Parathyroid adenoma (tissue), 2 donors: ENCODE measurements around the gene KANK4.

Experiments used
- H2AFZ ChIP-seq: fragments of 300-600 bp; sonication (generic); one replicate; pipeline ENCODE4 v1.7.0; 2017; ENCODE audit warnings: antibody characterized with exemption, mild to moderate bottlenecking
- H3K27ac ChIP-seq: fragments of 300-600 bp; sonication (generic); one replicate; pipeline ENCODE4 v1.7.0; 2017
- H3K27me3 ChIP-seq: fragments of 300-600 bp; sonication (generic); one replicate; pipeline ENCODE4 v1.7.0; 2017; ENCODE audit warnings: low read length; ENCODE audit not compliant: control insufficient read depth, insufficient read depth
- H3K36me3 ChIP-seq: fragments of 300-600 bp; sonication (generic); one replicate; pipeline ENCODE4 v1.7.0; 2017; ENCODE audit warnings: low read length; ENCODE audit not compliant: control insufficient read depth, insufficient read depth
- H3K4me1 ChIP-seq: fragments of 300-600 bp; sonication (generic); one replicate; pipeline ENCODE4 v1.7.0; 2017; ENCODE audit warnings: control low read depth
- H3K4me2 ChIP-seq: fragments of 300-600 bp; sonication (generic); one replicate; pipeline ENCODE4 v1.7.0; 2017; ENCODE audit warnings: low read length
- H3K4me3 ChIP-seq: fragments of 300-600 bp; sonication (generic); one replicate; pipeline ENCODE4 v1.7.0; 2017; ENCODE audit warnings: low read depth, low read length
- H3K79me2 ChIP-seq: fragments of 300-600 bp; sonication (generic); one replicate; pipeline ENCODE4 v1.7.0; 2017; ENCODE audit warnings: control low read depth
- H3K9ac ChIP-seq: fragments of 300-600 bp; sonication (generic); one replicate; pipeline ENCODE4 v1.7.0; 2017; ENCODE audit warnings: mild to moderate bottlenecking
- H3K9me3 ChIP-seq: fragments of 300-600 bp; sonication (generic); one replicate; pipeline ENCODE4 v1.7.0; 2017; ENCODE audit warnings: low read length; ENCODE audit not compliant: control insufficient read depth
- TF ChIP-seq, protein P1 (sequence below): fragments of 300-600 bp; sonication (generic); IDR thresholded peaks from one replicate; pipeline ENCODE4 v1.7.0; 2017; ENCODE audit warnings: antibody characterized with exemption, mild to moderate bottlenecking
- donor health status: primary hyperparathyroidism.

The KANK4 gene

DNA sequence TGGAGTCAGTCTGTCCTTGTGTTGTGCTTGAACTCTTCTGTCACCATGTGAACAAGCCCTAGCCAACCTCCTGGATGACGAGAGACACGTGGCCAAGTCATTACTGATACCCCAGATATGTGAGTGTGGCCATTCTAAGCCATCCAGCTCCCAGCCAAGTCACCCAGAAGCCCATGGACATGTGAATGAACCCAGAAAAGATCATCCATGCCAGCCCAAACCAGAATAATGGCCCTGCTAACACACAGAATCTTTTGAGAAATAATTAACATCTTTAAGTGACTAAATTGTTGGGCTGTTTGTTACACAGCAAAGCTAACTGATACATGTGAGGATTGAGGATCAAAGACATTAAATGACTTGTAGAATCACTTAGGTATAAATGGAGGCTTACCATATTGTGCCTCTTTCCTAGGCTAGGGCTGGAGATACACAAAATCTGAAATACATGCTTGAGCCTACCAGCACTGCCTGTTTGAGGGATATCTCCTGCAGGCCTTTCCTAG, 38.2 kb downstream of the KANK4 start:
- no peak overlapping the region for H3K4me2 ChIP-seq
- no peaks in the 10 kb centered on the region for H3K36me3 ChIP-seq
- no peaks in the 10 kb centered on the region for H3K4me1 ChIP-seq
- H3K9ac ChIP-seq, result no peak overlapping the region
- TF ChIP-seq, protein P1, sequence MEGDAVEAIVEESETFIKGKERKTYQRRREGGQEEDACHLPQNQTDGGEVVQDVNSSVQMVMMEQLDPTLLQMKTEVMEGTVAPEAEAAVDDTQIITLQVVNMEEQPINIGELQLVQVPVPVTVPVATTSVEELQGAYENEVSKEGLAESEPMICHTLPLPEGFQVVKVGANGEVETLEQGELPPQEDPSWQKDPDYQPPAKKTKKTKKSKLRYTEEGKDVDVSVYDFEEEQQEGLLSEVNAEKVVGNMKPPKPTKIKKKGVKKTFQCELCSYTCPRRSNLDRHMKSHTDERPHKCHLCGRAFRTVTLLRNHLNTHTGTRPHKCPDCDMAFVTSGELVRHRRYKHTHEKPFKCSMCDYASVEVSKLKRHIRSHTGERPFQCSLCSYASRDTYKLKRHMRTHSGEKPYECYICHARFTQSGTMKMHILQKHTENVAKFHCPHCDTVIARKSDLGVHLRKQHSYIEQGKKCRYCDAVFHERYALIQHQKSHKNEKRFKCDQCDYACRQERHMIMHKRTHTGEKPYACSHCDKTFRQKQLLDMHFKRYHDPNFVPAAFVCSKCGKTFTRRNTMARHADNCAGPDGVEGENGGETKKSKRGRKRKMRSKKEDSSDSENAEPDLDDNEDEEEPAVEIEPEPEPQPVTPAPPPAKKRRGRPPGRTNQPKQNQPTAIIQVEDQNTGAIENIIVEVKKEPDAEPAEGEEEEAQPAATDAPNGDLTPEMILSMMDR, result no peak
- no peaks in the 10 kb centered on the region for H3K9me3 ChIP-seq
- no peaks in the 10 kb centered on the region for H3K27me3 ChIP-seq
- no peak overlapping the region for H3K4me3 ChIP-seq
- no peak overlapping the region for H2AFZ ChIP-seq
- no peak overlapping the region for H3K27ac ChIP-seq
- H3K79me2 ChIP-seq, result no peaks in the 10 kb centered on the region

DNA sequence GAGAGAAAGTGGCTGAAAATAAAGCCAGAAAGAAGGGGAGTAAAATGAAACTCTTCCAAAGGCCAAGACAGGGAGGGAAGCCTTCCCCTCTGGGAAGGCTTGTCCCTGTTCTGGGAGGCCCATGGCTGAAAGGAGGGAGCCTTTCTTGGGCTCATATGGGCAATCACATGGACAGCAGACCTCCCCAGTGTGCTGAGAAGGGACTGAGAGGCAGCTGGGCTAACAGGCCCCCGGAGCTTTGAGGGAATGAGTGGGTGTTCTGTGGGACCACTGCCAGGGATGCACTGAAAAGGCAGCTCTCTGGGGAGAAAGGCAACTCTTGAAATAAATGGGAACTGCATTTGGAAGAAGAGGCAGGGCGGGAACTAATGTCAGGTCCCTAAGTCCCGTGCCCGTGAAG, 39.1 kb downstream of the KANK4 start:
- H3K4me1 ChIP-seq, result no peaks in the 10 kb centered on the region
- H3K4me3 ChIP-seq, result no peak overlapping the region
- no peaks in the 10 kb centered on the region for H3K9me3 ChIP-seq
- H3K4me2 ChIP-seq, result no peak overlapping the region
- no peak overlapping the region for H3K9ac ChIP-seq
- H3K79me2 ChIP-seq, result no peaks in the 10 kb centered on the region
- no peak overlapping the region for H3K27ac ChIP-seq
- TF ChIP-seq, protein P1, result no peak
- H3K27me3 ChIP-seq, result no peaks in the 10 kb centered on the region
- no peaks in the 10 kb centered on the region for H3K36me3 ChIP-seq
- H2AFZ ChIP-seq, result no peak overlapping the region

DNA sequence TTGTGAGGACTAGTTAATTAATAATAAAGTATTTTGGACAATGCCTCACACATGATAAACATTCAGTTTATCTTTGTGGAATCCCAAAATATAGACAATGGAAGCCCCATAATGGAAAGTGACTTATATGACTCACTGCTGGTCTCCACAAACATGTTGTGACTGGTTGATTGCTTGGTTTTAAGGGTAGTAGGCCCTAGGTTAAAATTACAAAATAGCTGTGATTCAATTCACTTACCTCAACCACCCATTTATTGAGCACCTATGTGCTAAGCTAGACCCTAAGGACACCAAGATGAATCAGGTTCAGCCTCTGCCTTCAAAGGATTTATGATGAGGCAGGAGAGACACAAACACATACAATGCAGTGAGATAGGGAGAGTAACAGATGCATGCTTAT, 42.4 kb downstream of the KANK4 start:
- TF ChIP-seq, protein P1, result no peak
- Histone ChIP-seq H2AFZ (no peak overlapping the region), H3K9me3 (no peaks in the 10 kb centered on the region), H3K4me3 (no peak overlapping the region), H3K36me3 (no peaks in the 10 kb centered on the region), H3K27ac (no peak overlapping the region), H3K27me3 (no peaks in the 10 kb centered on the region), H3K9ac (no peak overlapping the region), H3K79me2 (no peaks in the 10 kb centered on the region), H3K4me2 (no peak overlapping the region), H3K4me1 (no peaks in the 10 kb centered on the region)

DNA sequence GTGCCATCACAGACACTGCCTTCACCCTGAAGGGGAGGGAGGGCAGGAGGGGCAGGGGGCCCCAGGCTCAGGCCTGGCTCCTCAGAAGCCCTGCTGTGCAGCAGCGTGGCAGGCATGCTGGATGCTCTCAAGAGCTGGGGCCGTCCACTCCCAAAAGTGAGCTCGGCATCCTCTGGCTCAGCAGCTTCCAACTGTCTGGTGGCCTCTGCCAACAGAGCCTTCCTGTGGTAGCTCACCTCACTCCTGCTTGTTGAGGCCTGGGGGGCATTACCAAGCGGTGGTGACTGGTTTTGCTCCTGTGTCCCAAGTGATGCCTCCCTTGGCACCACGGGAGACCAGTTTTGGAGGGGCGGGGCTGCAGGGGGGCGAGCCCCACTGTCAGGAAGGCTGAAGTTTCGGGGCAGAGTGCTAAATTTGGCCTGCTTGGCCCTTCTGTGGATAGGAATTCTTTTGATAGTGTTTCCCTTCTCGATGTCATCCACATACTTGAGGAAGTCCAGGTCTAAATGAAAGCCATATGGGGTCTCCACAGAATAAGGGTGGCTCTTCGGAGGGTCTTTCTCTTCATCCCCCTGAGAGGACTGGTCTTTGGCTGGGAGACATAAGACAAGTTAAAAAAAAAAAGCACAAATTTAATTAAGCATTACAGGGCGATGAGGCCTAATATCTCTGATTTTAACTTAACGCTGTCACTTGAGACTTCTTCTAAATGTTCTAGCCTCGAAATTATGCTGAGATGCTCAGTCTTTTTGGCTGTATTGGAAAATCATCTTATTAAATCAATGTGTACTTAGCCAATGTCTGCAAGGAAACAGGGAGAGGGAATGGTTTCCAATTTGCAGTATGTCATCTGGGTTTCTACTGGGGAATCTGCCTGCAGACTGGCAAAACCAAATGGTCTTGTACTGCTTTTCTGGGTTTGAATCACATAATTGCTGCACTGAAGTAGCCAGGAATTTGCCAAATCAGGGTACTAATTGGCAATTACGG, 44.4 kb downstream of the KANK4 start:
- H3K27ac ChIP-seq, result no peak overlapping the region
- H2AFZ ChIP-seq, result no peak overlapping the region
- no peaks in the 10 kb centered on the region for H3K36me3 ChIP-seq
- TF ChIP-seq, protein P1, result no peak
- H3K9me3 ChIP-seq, result no peaks in the 10 kb centered on the region
- no peak overlapping the region for H3K4me3 ChIP-seq
- no peak overlapping the region for H3K9ac ChIP-seq
- H3K79me2 ChIP-seq, result no peaks in the 10 kb centered on the region
- no peak overlapping the region for H3K4me2 ChIP-seq
- H3K4me1 ChIP-seq, result no peaks in the 10 kb centered on the region
- no peaks in the 10 kb centered on the region for H3K27me3 ChIP-seq
